A549 (cell line): Measurements from ENCODE around the gene NKTR.

ENCODE experiments used
- CHD2 ChIP-seq: fragments of 150-350 bp; IDR thresholded peaks from 2 replicates; pipeline ENCODE4 v1.6.1; 2014; ENCODE audit warnings: low read length; ENCODE audit not compliant: partially characterized antibody
- HOXA7 ChIP-seq: fragments of 250-450 bp; sonication (Bioruptor Pico); IDR thresholded peaks from 2 replicates; pipeline ENCODE4 v1.5.0; 2020; ENCODE audit warnings: mild to moderate bottlenecking, moderate library complexity
- POLR2AphosphoS2 ChIP-seq: conservative IDR thresholded peaks from 2 replicates; pipeline ENCODE4 v1.6.1; 2012; ENCODE audit warnings: low read length, improper control_type of control experiment, inconsistent platforms
- TF ChIP-seq, protein P1 (sequence below): fragments of 200-600 bp; sonication (generic); IDR thresholded peaks from 2 replicates; pipeline ENCODE4 v1.6.1; 2016; ENCODE audit warnings: antibody characterized with exemption, mild to moderate bottlenecking, moderate library complexity
- TF ChIP-seq, protein P2 (sequence below): fragments of >200 bp; sonication (Bioruptor Twin); formaldehyde crosslinking; IDR thresholded peaks from 3 replicates; pipeline ENCODE4 v1.5.1; 2016
- TF ChIP-seq, protein P3 (sequence below): fragments of 450-650 bp; IDR thresholded peaks from 2 replicates; pipeline ENCODE4 v1.6.1; 2014; ENCODE audit warnings: antibody characterized with exemption

DNA sequence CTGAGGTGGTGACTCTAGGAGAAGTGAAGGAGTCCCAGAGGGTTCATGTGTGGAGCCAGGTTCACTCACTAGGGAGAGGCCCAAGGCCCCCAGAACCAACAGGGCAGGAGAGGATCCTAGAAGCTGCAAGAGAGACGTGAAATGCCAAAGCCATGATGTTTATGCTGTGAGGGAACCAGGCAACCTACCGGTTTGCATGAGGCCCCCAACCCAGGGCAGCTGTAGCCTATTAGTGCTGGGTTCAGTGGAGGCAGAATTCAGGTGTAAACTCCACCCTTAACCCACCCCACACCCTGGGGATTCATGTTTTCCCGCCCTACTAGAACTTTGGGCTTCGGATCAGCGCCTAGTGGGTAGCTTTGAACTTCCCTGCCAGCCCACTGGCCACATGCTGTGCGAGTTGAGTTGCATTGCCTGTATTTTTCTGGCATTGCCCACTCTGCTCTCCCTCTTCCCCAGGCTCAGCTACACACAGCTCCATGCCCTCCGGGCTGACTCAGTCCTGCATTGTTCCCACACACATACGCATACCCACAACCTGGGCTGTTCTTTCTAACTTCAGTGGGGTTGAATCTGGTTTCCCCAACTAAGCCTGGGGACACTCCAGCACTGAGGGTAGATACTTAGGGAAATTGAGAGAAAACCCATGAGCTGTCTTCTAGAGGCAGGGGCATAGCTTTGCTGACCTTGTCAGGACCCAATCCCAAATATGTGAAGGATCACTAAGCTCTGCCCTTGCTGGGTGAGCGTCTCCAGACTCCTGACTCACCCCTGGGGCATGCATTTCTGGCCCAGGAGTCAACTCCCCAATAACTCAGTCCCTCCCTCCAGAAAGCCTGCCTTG lies 51.0 kb downstream of the NKTR start:
- TF ChIP-seq, protein P1, sequence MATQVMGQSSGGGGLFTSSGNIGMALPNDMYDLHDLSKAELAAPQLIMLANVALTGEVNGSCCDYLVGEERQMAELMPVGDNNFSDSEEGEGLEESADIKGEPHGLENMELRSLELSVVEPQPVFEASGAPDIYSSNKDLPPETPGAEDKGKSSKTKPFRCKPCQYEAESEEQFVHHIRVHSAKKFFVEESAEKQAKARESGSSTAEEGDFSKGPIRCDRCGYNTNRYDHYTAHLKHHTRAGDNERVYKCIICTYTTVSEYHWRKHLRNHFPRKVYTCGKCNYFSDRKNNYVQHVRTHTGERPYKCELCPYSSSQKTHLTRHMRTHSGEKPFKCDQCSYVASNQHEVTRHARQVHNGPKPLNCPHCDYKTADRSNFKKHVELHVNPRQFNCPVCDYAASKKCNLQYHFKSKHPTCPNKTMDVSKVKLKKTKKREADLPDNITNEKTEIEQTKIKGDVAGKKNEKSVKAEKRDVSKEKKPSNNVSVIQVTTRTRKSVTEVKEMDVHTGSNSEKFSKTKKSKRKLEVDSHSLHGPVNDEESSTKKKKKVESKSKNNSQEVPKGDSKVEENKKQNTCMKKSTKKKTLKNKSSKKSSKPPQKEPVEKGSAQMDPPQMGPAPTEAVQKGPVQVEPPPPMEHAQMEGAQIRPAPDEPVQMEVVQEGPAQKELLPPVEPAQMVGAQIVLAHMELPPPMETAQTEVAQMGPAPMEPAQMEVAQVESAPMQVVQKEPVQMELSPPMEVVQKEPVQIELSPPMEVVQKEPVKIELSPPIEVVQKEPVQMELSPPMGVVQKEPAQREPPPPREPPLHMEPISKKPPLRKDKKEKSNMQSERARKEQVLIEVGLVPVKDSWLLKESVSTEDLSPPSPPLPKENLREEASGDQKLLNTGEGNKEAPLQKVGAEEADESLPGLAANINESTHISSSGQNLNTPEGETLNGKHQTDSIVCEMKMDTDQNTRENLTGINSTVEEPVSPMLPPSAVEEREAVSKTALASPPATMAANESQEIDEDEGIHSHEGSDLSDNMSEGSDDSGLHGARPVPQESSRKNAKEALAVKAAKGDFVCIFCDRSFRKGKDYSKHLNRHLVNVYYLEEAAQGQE: no peak
- TF ChIP-seq, protein P2, sequence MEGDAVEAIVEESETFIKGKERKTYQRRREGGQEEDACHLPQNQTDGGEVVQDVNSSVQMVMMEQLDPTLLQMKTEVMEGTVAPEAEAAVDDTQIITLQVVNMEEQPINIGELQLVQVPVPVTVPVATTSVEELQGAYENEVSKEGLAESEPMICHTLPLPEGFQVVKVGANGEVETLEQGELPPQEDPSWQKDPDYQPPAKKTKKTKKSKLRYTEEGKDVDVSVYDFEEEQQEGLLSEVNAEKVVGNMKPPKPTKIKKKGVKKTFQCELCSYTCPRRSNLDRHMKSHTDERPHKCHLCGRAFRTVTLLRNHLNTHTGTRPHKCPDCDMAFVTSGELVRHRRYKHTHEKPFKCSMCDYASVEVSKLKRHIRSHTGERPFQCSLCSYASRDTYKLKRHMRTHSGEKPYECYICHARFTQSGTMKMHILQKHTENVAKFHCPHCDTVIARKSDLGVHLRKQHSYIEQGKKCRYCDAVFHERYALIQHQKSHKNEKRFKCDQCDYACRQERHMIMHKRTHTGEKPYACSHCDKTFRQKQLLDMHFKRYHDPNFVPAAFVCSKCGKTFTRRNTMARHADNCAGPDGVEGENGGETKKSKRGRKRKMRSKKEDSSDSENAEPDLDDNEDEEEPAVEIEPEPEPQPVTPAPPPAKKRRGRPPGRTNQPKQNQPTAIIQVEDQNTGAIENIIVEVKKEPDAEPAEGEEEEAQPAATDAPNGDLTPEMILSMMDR: no peak
- TF ChIP-seq CHD2 (no peak), POLR2AphosphoS2 (no peak), HOXA7 (CRISPR knock-in tag) (no peak)
- TF ChIP-seq, protein P3, sequence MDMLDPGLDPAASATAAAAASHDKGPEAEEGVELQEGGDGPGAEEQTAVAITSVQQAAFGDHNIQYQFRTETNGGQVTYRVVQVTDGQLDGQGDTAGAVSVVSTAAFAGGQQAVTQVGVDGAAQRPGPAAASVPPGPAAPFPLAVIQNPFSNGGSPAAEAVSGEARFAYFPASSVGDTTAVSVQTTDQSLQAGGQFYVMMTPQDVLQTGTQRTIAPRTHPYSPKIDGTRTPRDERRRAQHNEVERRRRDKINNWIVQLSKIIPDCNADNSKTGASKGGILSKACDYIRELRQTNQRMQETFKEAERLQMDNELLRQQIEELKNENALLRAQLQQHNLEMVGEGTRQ: no peak
